GM19395 (cell line): ENCODE data around the gene TRAF3IP1.

Source experiments
- ATAC-seq: cut with Tn5 transposase; IDR thresholded peaks from one replicate; pipeline ENCODE4 v1.9.1; 2021; ENCODE audit warnings: mild to moderate bottlenecking, moderate library complexity; ENCODE audit not compliant: unreplicated experiment

Gene TRAF3IP1

GRCh38 chr2:238378230-238379095 lies 58.1 kb downstream of the TRAF3IP1 start:
- ATAC-seq, result no peak

- ATAC-seq, result no peak
Measured at GRCh38 chr2:238379096-238379810, 58.9 kb downstream of the TRAF3IP1 start.

GRCh38 chr2:238380336-238380735 lies 60.0 kb downstream of the TRAF3IP1 start:
- ATAC-seq, result no peak

- no peak for ATAC-seq
Measured at GRCh38 chr2:238380785-238381184, 60.5 kb downstream of the TRAF3IP1 start.

GRCh38 chr2:238381341-238382115 lies 61.2 kb downstream of the TRAF3IP1 start:
- ATAC-seq, result no peak

GRCh38 chr2:238382381-238382781 lies 62.1 kb downstream of the TRAF3IP1 start:
- no peak for ATAC-seq

- ATAC-seq, result no peak
Measured at GRCh38 chr2:238383135-238383534, 62.8 kb downstream of the TRAF3IP1 start.

GRCh38 chr2:238383743-238384380 lies 63.5 kb downstream of the TRAF3IP1 start:
- ATAC-seq, result no peak

- ATAC-seq, result no peak
Measured at GRCh38 chr2:238387332-238387731, 67.0 kb downstream of the TRAF3IP1 start.

GRCh38 chr2:238388794-238389193 lies 68.5 kb downstream of the TRAF3IP1 start:
- ATAC-seq, result no peak

- ATAC-seq, result no peak
Measured at GRCh38 chr2:238389988-238390589, 69.8 kb downstream of the TRAF3IP1 start.

- ATAC-seq, result no peak
Measured at GRCh38 chr2:238391042-238391689, 70.8 kb downstream of the TRAF3IP1 start.

GRCh38 chr2:238396663-238397062 lies 76.3 kb downstream of the TRAF3IP1 start:
- ATAC-seq, result no peak

- ATAC-seq, result no peak
Measured at GRCh38 chr2:238397356-238397755, 77.0 kb downstream of the TRAF3IP1 start.

- ATAC-seq, result no peak
Measured at GRCh38 chr2:238398577-238398976, 78.3 kb downstream of the TRAF3IP1 start.

GRCh38 chr2:238399094-238399493 lies 78.8 kb downstream of the TRAF3IP1 start:
- ATAC-seq, result no peak

GRCh38 chr2:238401551-238401950 lies 81.2 kb downstream of the TRAF3IP1 start:
- no peak for ATAC-seq

- no peak for ATAC-seq
Measured at GRCh38 chr2:238403632-238404405, 83.5 kb downstream of the TRAF3IP1 start.
